HFFc6 (cell line): ENCODE data around the gene ATXN1. TPM values are rescaled to one million over a fixed set of nuclear protein-coding genes. Genes with fewer than 3 reads are reported as not detected.

Experiments used
- DNase-seq: peaks from one replicate; pipeline ENCODE4 v3.0.0-alpha.2; 2018
- H3K27ac Mint-ChIP-seq: 2 replicates; pipeline ENCODE4 v1.8.0; 2020; ENCODE audit warnings: mild to moderate bottlenecking, mixed read lengths
- H3K27me3 Mint-ChIP-seq: 2 replicates; pipeline ENCODE4 v1.8.0; 2021; ENCODE audit warnings: mild to moderate bottlenecking, moderate library complexity, mixed read lengths; ENCODE audit not compliant: insufficient read depth
- H3K36me3 Mint-ChIP-seq: 2 replicates; pipeline ENCODE4 v1.8.0; 2021; ENCODE audit warnings: low read depth, mixed read lengths
- H3K4me1 Mint-ChIP-seq: 2 replicates; pipeline ENCODE4 v1.8.0; 2020; ENCODE audit warnings: low read depth, mixed read lengths
- H3K4me3 Mint-ChIP-seq: 2 replicates; pipeline ENCODE4 v1.8.0; 2020; ENCODE audit warnings: mild to moderate bottlenecking, moderate library complexity, mixed read lengths
- H3K9me3 Mint-ChIP-seq: 2 replicates; pipeline ENCODE4 v1.8.0; 2020; ENCODE audit warnings: mild to moderate bottlenecking, mixed read lengths
- CTCF ChIP-seq: fragments of 200-600 bp; sonication (generic); IDR thresholded peaks from 2 replicates; pipeline ENCODE4 v1.5.0; 2021; ENCODE audit warnings: antibody characterized with exemption, mild to moderate bottlenecking
- total RNA-seq, 6 experiments: library from RNA; stranded (reverse); fragmentation: NEBNext Ultra II Directional; extraction: Animal tissue kit (Norgen Biotek cat#: 25700); gene quantifications; 2 replicates in 1 of 6; 3 replicates in 5 of 6; pipeline ENCODE4 v1.2.3, GENCODE V29; 2021

ATXN1 gene
- total RNA-seq, 6 experiments from 2014 or later: 28.2 to 41.5 (median 30.5) TPM

- peak; percentile 64 for DNase-seq
- Mint-ChIP-seq H3K27me3 (no peaks in the 10 kb centered on the region; the same call in none of the 2 replicates), H3K36me3 (peaks cover 4% of the 10 kb centered on the region; the same call in 1 of the 2 replicates), H3K4me3 (peak overlapping the region; percentile 83), H3K4me1 (peaks cover 87% of the 10 kb centered on the region), H3K27ac (peak overlapping the region; percentile 89), H3K9me3 (no peaks in the 10 kb centered on the region)
- TF ChIP-seq CTCF: no peak
These were observed 36.0 kb downstream of the ATXN1 start for GRCh38 chr6:16725145-16725864.

GRCh38 chr6:16723826-16724225 lies 37.4 kb downstream of the ATXN1 start:
- Mint-ChIP-seq H3K4me3 (peak overlapping the region; percentile 73), H3K36me3 (peaks cover 4% of the 10 kb centered on the region; the same call in 1 of the 2 replicates), H3K27me3 (peaks cover 2% of the 10 kb centered on the region), H3K27ac (peak overlapping the region; percentile 89), H3K9me3 (no peaks in the 10 kb centered on the region), H3K4me1 (peaks cover 90% of the 10 kb centered on the region)
- DNase-seq: peak; percentile 95
- no peak for TF ChIP-seq CTCF

- H3K27me3 Mint-ChIP-seq: peaks cover 2% of the 10 kb centered on the region
- peak overlapping the region; percentile 89 for H3K27ac Mint-ChIP-seq
These were observed 37.9 kb downstream of the ATXN1 start for GRCh38 chr6:16723402-16723801.

GRCh38 chr6:16722630-16723029 lies 38.6 kb downstream of the ATXN1 start:
- DNase-seq: no peak
- Mint-ChIP-seq H3K36me3 (peaks cover 6% of the 10 kb centered on the region; the same call in 1 of the 2 replicates), H3K27me3 (peaks cover 2% of the 10 kb centered on the region; the same call in 1 of the 2 replicates), H3K27ac (peak overlapping the region; percentile 89), H3K4me3 (0 out of 2 replicates have a peak overlapping the region, but pooled peaks have one; percentile 33), H3K4me1 (peaks cover 91% of the 10 kb centered on the region), H3K9me3 (no peaks in the 10 kb centered on the region)
- TF ChIP-seq CTCF: no peak

More at GRCh38 chr6:16723402-16723801, 37.9 kb downstream of the ATXN1 start:
- Mint-ChIP-seq H3K4me3 (peak overlapping the region; percentile 73; the same call in 1 of the 2 replicates), H3K36me3 (peaks cover 4% of the 10 kb centered on the region; the same call in 1 of the 2 replicates), H3K9me3 (no peaks in the 10 kb centered on the region), H3K4me1 (peaks cover 90% of the 10 kb centered on the region)
- DNase-seq: no peak
- no peak for TF ChIP-seq CTCF

GRCh38 chr6:16721977-16722376 lies 39.3 kb downstream of the ATXN1 start:
- Mint-ChIP-seq H3K27ac (no peak overlapping the region; the same call in 1 of the 2 replicates), H3K36me3 (peaks cover 12% of the 10 kb centered on the region; the same call in 1 of the 2 replicates), H3K27me3 (peaks cover 2% of the 10 kb centered on the region; the same call in 1 of the 2 replicates), H3K9me3 (no peaks in the 10 kb centered on the region), H3K4me3 (no peak overlapping the region), H3K4me1 (peaks cover 89% of the 10 kb centered on the region)
- no peak for TF ChIP-seq CTCF
- DNase-seq: no peak
